NCI-H748 (cell line): Measurements from ENCODE around the gene XG.
"Not testable (repeated sequence)": the region's sequence is repeated elsewhere in the genome, so short reads cannot be mapped to it uniquely, and the experiment has no call there.

Experiments used
- DNase-seq: peaks from one replicate; lab custom pipeline; 2025; ENCODE audit not compliant: unreplicated experiment; lab: John Stamatoyannopoulos, UW

The XG gene, protein sequence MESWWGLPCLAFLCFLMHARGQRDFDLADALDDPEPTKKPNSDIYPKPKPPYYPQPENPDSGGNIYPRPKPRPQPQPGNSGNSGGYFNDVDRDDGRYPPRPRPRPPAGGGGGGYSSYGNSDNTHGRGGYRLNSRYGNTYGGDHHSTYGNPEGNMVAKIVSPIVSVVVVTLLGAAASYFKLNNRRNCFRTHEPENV

GRCh38 chrX:2751874-2752300 lies at the start of gene XG:
TSS of gene XG (plus strand) at chrX:2752040. CDS start at chrX:2752275, 235 bp downstream.
- not testable (repeated sequence) for DNase-seq

- DNase-seq, result no peak
Observed at GRCh38 chrX:2703991-2704369, 47.9 kb upstream of the XG start.

GRCh38 chrX:2705046-2705832 lies 46.6 kb upstream of the XG start:
- no peak for DNase-seq

- DNase-seq, result no peak
Observed at GRCh38 chrX:2707334-2707760, 44.5 kb upstream of the XG start.

GRCh38 chrX:2708021-2708420 lies 43.8 kb upstream of the XG start:
- no peak for DNase-seq

GRCh38 chrX:2708592-2709188 lies 43.1 kb upstream of the XG start:
- no peak for DNase-seq

- no peak for DNase-seq
Observed at GRCh38 chrX:2709556-2709955, 42.3 kb upstream of the XG start.

DNA sequence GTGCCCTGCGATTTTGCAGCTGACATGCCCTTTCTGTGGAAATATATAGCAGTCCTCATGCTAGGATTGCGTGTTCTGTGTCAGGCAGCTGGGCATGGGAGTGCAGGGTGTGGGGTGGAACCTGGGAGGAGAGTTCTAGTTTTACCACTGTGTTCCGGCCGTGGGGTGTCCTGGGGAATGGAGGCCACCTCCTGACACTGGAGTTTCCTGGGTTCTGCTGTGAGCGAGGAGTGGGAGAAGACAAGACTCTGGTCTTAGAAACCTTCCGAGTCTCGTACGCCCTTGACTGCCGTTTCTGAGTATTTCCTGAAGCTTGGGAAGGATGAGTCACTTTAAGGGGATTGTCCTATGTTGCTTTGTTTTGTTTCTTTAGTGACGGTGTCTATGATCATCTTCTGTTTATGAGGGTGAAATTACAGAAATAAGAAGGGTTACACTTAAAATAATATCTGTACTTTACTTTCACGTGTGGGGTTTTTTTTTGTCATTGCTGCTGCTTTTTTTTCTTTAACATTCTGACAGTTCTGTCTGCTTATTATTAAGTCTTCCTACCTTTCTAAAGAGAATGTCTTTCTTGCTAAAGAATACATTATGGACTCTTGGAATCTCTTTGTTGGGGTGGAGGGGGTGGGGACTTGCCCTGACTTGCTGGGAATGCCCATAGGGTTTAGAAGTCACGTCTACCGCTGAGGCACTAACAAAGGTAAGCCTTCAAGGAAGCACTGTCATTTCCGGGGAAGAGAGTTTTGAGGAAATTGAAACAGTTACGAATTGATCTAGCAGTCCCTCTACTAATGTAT lies 41.6 kb upstream of the XG start:
- DNase-seq, result no peak

GRCh38 chrX:2711441-2711840 lies 40.4 kb upstream of the XG start:
- no peak for DNase-seq

DNA sequence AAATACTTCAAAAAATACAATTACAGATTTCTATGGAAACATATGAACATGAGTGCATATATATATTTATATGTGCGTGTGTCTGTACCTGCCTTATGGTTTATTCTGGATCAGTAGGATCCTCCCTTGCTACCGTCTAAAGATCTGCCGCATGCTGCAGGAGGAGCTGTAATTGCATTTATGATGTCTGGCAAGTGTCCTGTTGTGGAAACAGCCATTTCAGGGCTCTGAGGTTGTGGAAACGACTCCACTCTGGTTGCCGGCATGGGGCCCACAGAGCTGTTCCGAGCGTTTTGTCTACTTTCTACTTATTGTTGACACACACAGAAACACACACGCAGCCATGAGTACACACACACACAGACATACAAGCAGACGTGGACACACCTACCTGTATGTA lies 39.4 kb upstream of the XG start:
- DNase-seq, result no peak

- no peak for DNase-seq
Observed at GRCh38 chrX:2712890-2713840, 38.7 kb upstream of the XG start.

- no peak for DNase-seq
Observed at GRCh38 chrX:2714551-2714950, 37.3 kb upstream of the XG start.

GRCh38 chrX:2715066-2715600 lies 36.7 kb upstream of the XG start:
- no peak for DNase-seq

GRCh38 chrX:2717312-2717711 lies 34.5 kb upstream of the XG start:
- no peak for DNase-seq

DNA sequence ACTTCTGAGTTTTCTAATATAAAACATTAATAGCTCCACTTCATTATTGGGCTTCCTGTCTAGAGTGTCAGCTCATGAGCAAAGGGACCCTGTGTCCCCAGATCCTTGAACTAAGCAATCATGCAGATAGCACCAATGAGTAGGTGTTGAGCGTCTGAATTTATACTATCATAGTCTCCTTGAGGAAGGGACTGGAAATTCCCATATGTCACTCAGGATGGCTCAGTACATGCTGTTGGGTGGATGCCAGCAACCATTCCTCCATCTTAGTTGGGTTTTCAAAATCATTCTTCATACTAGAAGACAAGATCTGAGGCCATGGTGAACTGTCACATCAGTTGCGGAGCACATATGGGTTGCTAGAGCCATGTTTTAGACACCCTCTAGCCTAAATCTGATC lies 33.0 kb upstream of the XG start:
- no peak for DNase-seq

DNA sequence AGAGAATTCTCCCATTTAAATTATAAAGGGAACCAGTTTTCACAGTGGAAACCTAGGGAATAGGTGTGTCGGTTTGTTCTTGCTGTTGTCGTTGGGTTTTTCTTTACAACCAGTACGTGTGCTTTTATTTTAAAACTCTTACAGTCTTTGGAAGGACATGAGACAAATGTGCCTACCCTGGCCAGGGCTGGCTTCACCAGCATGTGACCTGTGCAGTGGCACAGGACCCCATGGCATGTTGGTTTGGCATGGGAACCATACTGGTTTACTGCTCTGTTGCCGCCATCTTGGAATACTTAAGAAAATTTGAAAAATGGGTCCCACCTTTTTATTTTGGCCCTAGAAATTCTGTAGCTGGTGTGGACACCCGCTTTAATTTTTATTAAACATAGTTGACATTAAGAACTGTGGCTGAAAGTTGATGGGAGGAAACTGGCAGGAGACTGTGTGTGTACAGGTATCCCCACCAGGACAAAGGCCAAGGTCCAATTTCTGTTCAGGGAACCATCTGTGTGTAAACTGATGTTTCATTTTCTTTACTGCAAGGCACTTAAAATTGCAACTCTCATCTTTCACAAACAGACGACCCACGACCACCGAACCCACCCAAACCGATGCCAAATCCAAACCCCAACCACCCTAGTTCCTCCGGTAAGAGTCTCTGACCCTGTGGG lies 31.9 kb upstream of the XG start:
- DNase-seq, result no peak

DNA sequence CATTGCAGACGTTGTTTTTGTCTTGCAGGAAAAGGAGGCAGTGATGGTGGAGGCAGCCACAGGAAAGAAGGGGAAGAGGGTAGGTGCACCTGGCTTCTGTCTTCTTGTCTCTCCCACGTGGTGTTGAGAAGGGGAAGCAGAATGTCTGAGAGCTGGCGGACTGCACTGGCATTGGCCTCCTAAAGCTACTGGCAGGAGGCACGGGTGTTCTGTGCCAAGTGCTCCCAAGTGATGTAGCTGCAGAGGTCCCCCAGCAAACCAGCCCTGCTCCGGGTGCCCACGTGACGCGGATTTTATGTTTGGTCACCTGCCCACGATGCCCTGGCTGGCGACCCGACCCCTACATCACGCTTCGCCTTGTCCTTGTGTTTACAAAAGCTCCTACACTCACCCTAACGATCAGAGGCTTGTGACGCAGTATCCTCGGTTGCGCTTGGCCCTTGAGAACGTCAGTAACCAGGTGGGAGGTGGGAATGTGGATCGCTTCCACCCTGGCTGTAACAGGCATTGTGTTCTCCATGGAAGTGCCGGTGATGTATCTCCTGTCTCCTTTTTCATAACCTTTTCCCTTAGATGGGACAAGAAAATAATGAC lies 28.5 kb upstream of the XG start:
- DNase-seq, result no peak

DNA sequence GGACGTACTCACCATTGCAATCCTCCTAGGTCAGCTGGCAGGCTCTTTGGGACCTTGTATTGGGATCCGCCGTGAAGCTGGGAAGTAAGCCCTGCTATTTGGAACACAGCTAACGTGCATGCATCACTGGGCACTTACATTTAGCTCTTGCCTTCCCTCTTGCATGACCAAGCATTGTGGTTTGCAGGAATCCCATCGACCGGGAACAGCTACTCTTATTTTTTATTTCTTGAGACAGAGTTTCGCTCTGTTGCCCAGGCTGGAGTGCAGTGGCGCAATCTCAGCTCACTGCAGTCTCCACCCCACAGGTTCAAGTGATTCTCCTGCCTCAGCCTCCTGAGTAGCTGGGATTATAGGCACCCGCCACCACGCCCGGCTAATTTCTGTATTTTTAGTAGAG lies 24.6 kb upstream of the XG start:
- DNase-seq, result not testable (repeated sequence)

DNA sequence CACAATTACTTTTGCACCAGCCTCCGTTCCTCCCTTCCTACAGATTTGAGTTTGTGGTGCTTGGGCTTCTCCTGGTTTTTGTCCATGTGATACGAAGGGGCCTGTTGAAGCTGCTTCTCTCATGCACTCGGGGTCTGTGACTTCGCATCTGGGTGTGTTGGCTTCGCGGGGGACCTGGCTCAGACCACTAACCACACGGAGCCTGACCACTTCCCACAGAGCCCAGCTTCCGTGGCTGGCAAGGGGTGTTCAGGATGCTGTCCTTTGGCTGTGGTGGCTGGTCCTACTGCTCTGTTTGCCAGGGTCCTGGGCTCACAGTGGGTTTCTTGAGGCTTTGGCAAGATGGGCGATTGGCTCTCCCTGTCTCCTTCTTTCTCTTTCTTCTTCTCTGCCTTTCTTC lies 19.8 kb upstream of the XG start:
- no peak for DNase-seq
